ENCODE results near the gene LDHAL6B. TPM values are rescaled to one million over a fixed set of nuclear protein-coding genes. Genes with fewer than 3 reads are reported as not detected.

The LDHAL6B gene
- total and polyA plus RNA-seq, 2 experiments from 2014 or later: not detected

- Histone ChIP-seq H3K27me3 (ENCODE audit: insufficient read depth) (no peaks in the 10 kb centered on the region), H3K27ac (ENCODE audit: low read depth) (peak overlapping the region; percentile 63; the same call in 1 of the 2 replicates)
- peaks cover 8% of the 10 kb centered on the region; the same call in 2 of the 3 replicates for H3K36me3 Mint-ChIP-seq (ENCODE audit: low read depth)
Observed at GRCh38 chr15:59227021-59227420, 20.4 kb downstream of the LDHAL6B start.

More at GRCh38 chr15:59227021-59227420, 20.4 kb downstream of the LDHAL6B start:
- H2AFZ ChIP-seq: no peak overlapping the region
- no peak overlapping the region for H3K4me3 ChIP-seq
- no peaks in the 10 kb centered on the region for H3K79me2 ChIP-seq (replicated peaks; ENCODE audit: insufficient read depth)
- H3K27me3 Mint-ChIP-seq (ENCODE audit: insufficient read depth, low read depth, poor library complexity): peaks cover 2% of the 10 kb centered on the region
- peaks cover 8% of the 10 kb centered on the region; the same call in 1 of the 2 replicates for H3K36me3 ChIP-seq (ENCODE audit: insufficient read depth)
- H3K4me1 ChIP-seq (ENCODE audit: insufficient read depth): peaks cover 8% of the 10 kb centered on the region; the same call in 1 of the 2 replicates
- no peaks in the 10 kb centered on the region for H3K9me2 ChIP-seq (ENCODE audit: insufficient read depth)
- no peak for TF ChIP-seq EZH2 (IDR thresholded peaks at IDR 0.05; ENCODE audit: low read depth, unreplicated experiment)
- no peak for TF ChIP-seq CREB1 (CRISPR knock-in tag; IDR thresholded peaks at IDR 0.05; ENCODE audit: low read depth)
- TF ChIP-seq REST (IDR thresholded peaks at IDR 0.05; ENCODE audit: unreplicated experiment): no peak
- TF ChIP-seq CTCF (conservative IDR thresholded peaks at IDR 0.05; ENCODE audit: low read depth in 2 of 2): no peak
- TF ChIP-seq JUNB (IDR thresholded peaks at IDR 0.05; ENCODE audit: unreplicated experiment): no peak
- DNase-seq (ENCODE audit: low spot score) (no peak), ATAC-seq (no peak)
- 0 out of 2 replicates have a peak, but pooled peaks cover 3% of the 10 kb centered on the region for H4K20me1 ChIP-seq (replicated peaks; ENCODE audit: insufficient read depth)
- H3K4me2 ChIP-seq: no peak overlapping the region
- H3F3A ChIP-seq (replicated peaks; ENCODE audit: low read depth): no peaks in the 10 kb centered on the region
- H3K4me1 Mint-ChIP-seq: peaks cover 14% of the 10 kb centered on the region
- no peak overlapping the region for H3K4me3 Mint-ChIP-seq
- no peaks in the 10 kb centered on the region for H3K9me3 Mint-ChIP-seq
- no peak overlapping the region for H3K27ac Mint-ChIP-seq
